AG08395 (cell line): Measurements from ENCODE around the gene CD79A.
"Not testable (repeated sequence)": the region's sequence is repeated elsewhere in the genome, so short reads cannot be mapped to it uniquely, and the experiment has no call there.

Source experiments
- DNase-seq: peaks from one replicate; pipeline ENCODE4 v3.0.0; 2012; ENCODE audit warnings: mixed read lengths, low spot score

CD79A gene

GRCh38 chr19:41905273-41906002 lies 28.4 kb downstream of the CD79A start:
- DNase-seq, result no peak

GRCh38 chr19:41906271-41906670 lies 29.2 kb downstream of the CD79A start:
- DNase-seq, result no peak

GRCh38 chr19:41906916-41907680 lies 30.0 kb downstream of the CD79A start:
- no peak for DNase-seq

GRCh38 chr19:41907994-41908615 lies 31.0 kb downstream of the CD79A start:
- DNase-seq, result no peak

DNA sequence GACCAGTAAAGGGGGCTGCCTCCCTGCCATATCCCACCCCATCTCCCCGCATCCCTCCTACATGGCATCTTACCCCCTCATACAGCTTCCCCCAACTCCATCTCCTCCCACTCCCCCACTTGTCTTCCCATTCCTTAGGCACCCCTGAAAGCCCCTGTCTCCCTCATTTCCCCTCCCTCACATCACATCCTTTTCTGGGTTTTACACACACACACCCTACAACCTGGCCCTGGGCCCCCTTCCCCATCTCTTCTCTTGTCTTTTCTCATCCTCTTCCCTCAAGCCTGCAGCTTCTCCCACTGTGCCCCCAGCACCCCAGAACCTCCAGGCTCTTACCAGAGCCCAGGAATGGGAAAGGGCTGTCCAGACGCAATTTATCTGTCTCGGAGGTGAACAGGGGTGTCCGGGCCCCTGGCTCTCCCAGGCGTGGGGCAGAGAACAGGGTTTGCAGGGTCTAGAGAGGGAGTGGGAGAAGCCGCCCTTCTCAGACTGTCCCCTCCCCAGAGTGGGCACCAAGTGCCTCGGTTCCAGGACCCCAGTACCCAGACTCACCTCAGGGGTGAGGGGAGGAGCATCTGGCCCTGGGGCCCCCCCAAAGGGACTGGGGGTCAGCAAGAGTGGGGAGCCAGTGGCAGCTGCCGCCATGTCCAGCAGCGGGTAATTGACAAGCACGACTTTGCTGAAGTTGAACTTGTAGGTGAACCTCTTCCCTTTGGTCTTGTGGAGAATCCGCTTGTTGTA lies 31.8 kb downstream of the CD79A start:
- DNase-seq, result no peak

DNA sequence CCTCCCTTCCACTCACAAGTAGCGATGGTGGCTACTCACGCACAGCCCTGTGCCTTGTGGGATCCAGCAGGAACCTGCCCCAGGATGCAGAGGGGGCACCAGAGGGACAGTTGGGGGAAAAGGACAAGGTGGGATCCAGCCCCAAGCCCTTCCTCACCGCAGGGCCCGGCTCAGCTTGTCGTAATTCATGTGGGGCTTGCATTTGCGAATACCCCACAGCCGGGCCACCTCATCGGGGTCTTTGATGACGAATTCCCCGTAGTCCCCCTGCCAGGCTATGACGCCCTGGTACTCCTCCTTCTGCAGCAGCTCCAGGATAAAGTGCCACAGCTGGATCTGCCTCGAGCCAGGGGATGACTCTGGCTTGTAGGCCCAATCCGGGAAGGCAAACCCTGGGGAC lies 32.6 kb downstream of the CD79A start:
- DNase-seq, result no peak

- DNase-seq, result no peak
These were observed 33.3 kb downstream of the CD79A start for GRCh38 chr19:41910240-41910991.

DNA sequence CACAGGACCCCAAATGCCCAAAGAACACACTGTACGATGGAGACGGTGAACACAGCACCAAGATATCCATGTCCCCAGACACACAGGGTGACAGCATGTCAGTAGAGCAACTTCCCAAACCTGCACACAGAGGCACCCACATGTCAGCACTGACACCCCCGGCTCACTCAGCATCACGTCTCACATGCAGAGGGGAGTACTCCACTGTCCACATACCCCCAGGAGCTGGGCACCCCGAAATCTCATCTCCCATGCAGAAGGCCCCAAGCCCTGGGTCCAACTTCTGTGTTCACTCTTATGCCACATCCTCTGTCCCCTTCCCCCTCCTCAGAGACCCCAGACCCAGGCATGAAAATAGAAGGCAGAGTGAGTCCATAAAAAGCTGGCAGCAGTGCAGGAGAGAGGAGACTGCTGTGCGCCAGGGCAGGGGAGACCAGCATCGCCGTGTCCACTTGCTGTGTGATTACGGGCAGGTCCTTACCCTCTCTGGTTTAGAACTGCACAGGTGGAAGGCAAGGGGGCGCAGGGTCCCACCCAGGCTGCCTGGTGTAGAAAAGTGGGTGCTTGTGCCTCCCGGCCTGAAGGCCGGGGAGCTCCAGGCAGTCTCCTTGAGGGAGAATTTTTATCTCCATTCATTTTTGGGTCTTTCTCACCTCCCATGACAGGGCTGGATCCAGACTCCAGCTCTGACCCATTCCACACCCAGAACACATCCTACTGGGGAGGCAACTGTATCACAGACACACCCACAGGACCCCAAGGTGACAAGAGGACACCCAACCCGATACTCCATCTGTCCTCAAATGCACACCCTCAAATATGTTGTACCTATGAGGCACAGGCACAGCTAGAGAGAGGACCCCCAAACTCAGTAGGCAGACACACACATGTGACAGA lies 34.2 kb downstream of the CD79A start:
- no peak for DNase-seq

- no peak for DNase-seq
These were observed 35.0 kb downstream of the CD79A start for GRCh38 chr19:41911889-41912731.

GRCh38 chr19:41912899-41913537 lies 35.9 kb downstream of the CD79A start:
- DNase-seq, result no peak

GRCh38 chr19:41913538-41914423 lies 36.7 kb downstream of the CD79A start:
- DNase-seq, result no peak

- DNase-seq, result not testable (repeated sequence)
These were observed 37.4 kb downstream of the CD79A start for GRCh38 chr19:41914424-41914834.

DNA sequence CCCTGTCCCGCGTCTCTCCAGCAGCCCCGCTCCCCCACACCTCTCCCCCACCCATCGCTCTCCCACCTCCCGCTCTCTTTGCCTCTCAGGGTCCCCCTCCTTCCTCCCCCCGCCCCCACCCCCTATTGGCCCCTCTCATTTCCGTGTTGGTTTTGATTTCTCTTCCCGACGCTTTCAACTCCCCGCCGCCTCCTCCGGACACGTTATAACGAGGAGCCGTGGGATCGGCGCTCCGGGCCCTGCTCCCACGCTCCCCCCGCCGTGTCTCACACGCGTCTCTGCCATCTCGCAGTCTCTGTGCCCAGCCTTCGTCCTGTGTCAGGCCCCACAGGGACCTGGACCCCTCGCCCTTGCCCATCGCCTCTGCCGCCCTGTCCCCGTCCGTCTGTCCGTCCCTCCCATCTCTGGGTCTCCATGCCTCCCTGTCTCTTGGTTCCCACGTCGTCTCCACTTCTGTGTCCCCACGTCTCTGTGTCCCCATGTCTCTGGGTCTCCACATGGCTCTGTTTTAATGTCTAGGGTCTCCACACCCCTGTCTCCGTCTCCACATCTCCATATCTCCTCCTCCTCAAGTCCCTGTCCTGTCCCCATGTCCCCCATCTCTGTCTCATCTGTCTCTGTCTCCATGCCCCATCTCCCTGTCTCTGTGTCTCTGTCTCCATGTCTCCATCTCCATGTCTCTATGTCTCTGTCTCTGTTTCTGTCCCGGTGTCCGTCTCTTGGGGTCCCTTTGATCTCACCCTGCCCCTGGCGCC lies 38.1 kb downstream of the CD79A start:
- DNase-seq, result no peak

- no peak for DNase-seq
These were observed 38.8 kb downstream of the CD79A start for GRCh38 chr19:41915776-41916414.

DNA sequence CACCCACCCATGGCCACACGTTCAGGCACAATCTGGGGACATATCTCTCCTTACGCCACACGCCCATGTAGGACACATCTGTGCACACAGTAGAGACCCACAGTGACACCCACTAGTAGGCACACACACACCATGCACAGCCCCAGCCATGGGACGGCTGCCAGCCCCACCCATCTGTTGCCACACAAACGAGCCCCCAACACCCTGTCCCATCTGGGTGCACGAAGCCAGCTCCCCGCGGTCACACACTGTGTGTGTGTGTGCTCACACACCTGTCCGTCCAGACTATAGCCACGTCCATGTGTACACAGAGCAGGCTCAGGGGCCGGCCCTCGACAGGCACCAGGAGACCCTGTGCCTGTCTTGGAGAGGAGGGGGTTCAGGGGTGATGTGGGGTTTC lies 40.6 kb downstream of the CD79A start:
- no peak for DNase-seq

DNA sequence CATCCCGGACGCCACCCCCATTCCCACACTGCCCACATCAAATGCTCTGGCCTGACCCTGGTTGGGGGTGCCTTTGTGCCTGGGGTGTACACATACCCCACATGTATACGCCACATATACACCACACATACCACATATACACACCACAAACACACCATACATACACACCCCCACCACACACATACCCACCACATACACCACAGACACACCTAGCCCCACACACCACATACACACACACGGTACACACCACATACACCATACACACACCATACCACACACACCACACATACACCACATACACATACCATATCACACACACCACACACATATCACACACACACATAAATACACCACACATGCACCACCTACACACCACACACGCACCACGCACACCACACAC lies 41.0 kb downstream of the CD79A start:
- no peak for DNase-seq
